Measurements from ENCODE around the gene ZNF669.

- TF ChIP-seq CTCF (IDR thresholded peaks at IDR 0.05) (no peak), ZFX (IDR thresholded peaks at IDR 0.05; ENCODE audit: borderline replicate concordance) (no peak)
Measured at GRCh38 chr1:247119600-247120407, 15.6 kb upstream of the ZNF669 start.
